ENCODE results near the gene PFKL.
"Not testable (repeated sequence)": the region's sequence is repeated elsewhere in the genome, so short reads cannot be mapped to it uniquely, and the experiment has no call there.

The PFKL gene

DNA sequence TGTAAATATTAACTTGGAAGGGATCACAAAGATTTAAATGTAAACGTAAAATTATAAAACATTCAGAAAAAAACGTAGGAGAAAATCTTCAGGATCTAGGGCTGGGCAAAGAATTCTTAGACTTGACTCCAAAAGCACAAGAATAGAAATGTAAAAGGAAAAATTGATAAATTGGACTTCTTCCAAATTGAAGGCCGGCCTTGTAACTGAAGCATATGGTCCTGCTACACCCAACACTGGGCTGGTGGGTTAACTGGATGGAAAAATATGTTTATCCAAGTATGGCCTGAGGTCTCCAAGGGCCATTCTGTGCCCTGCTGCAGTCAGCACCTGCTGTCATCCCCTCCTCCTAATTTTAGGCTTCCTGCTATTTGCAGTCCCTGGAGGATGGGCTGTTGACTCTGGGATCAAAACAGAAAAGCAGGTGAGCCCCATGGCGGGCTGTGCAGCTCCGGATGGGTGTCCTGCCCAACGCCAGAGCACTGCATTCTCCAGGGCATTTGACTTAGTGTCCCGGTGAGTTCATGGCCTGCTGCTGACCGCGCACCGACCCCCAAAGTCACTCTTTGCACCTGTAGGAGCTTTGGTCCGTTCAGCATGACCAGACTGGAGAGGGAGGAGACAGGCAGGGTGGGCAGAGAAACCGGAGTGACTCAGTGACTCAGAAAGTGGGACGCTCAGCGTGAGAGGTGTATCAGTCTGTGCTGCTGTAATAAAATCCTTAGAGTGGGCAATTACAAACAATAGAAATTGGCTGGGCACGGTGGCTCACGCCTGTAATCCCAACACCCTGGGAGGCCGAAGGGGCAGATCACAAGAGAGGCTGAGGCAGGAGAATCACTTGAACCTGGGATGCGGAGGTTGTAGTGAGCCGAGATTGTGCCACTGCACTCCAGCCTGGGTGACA is 20.2 kb upstream of the PFKL start:
- no peak for DNase-seq

- DNase-seq: no peak
These were observed 18.1 kb upstream of the PFKL start for GRCh38 chr21:44281801-44282200.

DNA sequence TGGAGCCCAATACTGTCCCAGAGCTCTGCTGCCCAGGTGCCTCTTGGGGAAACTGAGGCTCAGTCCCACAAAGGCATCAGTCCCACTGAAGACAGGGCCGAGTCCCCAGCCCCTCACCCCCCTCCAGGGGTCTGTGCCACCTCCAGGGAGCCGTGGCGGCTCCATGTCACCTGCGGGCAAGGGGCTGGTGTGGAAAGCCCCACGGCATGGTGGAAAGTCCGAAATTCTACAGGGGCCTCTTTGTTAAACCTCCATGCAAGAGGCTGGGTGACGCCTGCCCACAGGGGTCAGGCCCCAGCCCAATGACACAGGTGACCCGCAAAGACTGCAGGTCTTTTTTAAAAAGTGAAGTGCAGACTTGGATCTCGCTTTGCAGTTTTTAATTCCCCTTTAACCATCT is 17.5 kb upstream of the PFKL start:
- no peak for DNase-seq

GRCh38 chr21:44283211-44283785 is 16.6 kb upstream of the PFKL start:
- not testable (repeated sequence) for DNase-seq

DNA sequence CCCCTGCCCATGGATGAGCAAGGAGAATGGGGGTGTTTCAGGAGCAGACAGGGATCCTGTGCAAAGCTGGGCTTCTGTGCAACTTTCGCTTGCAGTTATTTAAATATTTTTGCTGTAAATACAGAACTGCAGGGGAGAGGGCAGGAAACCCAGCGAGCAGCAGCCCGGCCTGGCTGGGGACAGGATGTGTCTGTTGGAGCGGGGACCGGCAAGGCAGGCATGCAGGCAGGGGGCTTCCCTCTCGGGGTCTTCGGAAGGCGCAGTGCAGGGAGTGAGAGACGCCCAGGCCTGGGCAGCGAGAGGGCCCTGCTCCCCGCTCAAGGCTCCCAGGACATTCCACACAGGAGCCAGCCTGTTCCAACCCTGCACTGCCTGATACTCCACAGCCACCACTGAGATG is 15.9 kb upstream of the PFKL start:
- no peak for DNase-seq

DNA sequence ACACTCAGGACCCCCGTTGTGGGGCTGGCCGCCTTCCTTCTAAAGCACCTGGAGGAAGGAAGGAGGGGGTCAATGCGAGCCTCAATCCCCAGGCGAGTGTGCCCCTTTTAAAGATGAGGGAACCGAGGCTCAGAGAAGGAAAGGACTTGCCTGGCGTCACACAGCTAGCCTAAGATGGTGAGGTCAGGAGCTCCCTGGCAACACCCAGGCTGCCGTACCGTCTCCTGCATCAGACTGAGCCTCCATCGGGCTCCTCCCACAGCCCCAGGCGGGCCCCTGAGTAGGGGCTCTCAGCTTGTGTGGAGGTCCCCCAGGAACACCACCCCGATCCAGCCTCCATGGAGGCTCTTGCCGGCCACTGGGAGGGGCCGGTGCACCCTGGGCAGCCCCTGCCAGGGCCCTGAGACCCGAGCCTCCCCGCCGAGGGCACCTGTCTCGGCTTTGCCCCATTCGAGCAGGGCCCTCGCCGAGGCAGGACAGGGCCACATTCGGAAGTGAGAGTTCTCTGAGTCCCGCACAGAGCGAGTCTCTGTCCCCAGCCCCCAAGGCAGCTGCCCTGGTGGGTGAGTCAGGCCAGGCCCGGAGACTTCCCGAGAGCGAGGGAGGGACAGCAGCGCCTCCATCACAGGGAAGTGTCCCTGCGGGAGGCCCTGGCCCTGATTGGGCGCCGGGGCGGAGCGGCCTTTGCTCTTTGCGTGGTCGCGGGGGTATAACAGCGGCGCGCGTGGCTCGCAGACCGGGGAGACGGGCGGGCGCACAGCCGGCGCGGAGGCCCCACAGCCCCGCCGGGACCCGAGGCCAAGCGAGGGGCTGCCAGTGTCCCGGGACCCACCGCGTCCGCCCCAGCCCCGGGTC is 14.5 kb upstream of the PFKL start, which contains the start of gene AIRE:
Gene AIRE, plus strand, starts transcription at position 739 of the 855 bp plus-strand sequence. CDS start 131 bp downstream, outside the sequence.
- peak; percentile 48 for DNase-seq

DNA sequence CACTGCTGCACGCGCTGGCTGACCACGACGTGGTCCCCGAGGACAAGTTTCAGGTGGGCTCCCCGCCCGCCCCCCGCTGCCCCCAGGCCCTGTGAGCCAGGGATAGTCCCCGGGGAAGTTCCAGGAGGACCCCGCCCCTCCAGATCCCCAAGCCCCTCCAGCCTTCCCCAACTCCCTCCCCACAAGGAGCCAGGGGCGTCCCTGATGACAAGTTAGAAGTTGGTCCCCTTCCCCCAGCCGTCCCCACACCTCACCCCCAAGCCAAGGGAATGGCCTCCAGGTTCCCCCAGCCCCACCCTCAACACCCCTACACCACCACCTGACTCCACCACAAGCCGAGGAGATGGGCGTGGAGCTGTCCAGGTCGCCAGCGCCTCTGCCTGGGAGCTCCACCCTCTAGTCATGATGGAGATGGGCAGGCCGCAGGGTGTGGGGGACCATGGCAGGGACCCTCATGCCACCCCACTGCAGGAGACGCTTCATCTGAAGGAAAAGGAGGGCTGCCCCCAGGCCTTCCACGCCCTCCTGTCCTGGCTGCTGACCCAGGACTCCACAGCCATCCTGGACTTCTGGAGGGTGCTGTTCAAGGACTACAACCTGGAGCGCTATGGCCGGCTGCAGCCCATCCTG is 13.7 kb upstream of the PFKL start:
- DNase-seq: no peak

- DNase-seq: no peak
These were observed 12.9 kb upstream of the PFKL start for GRCh38 chr21:44286716-44287632.

DNA sequence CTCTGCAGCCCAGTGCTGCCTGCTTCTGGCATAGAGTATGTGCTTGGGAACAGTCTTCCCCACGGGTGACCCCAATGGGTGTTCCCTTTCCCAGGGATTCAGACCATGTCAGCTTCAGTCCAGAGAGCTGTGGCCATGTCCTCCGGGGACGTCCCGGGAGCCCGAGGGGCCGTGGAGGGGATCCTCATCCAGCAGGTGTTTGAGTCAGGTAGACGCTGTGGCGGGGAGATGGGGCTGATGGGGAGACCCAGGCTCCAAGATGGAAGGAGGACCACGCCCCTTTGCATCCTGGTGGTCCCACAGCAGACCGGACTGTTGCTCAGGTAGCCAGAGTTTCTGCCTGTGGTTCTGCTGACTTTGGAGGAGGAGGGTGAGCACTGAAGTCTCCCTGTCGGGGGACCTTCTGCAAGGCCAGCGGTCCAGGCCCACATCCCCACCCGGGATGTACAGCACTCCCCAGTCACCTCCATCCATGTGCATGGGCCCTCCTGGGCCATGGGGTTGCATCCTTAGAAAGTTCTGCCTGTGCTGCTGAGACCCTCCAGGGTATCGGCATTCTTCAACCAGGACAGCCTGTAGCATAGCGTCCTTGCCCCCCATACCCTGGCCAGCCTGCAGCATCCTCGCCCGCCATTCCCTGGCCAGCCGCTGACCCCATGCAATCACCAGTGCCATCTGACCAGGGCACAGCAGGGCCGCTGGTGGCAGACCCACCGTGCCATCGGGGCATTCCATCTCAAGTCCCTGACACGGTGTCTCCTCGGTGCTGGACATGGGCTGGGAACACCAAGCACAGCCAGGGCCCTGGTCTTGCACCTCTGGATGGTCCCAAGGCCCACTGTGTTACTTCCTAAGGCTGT is 11.4 kb upstream of the PFKL start:
- DNase-seq: no peak

DNA sequence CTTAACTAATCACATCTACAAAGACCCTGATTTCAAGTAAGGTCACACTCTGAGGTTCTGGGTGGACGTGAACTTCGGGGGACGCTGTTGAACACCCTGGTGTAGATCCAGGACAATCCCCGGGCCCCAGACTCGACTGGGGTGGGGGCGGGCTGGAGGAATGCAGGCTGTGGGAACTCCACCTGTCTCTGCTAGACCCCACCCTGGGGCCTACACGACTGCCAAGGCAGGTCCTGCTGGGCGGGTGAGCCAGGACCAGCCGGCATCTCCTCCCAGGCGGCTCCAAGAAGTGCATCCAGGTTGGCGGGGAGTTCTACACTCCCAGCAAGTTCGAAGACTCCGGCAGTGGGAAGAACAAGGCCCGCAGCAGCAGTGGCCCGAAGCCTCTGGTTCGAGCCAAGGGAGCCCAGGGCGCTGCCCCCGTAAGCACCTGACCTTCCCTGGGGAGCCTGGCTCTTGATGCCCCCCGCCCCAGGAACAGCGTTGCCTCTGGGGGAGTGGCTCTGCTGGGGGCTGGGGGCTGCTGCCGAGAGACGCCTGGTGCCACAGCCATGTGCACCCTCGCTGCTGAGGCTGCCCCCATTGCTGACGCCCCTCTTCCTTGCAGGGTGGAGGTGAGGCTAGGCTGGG is 10.4 kb upstream of the PFKL start:
- no peak for DNase-seq

DNA sequence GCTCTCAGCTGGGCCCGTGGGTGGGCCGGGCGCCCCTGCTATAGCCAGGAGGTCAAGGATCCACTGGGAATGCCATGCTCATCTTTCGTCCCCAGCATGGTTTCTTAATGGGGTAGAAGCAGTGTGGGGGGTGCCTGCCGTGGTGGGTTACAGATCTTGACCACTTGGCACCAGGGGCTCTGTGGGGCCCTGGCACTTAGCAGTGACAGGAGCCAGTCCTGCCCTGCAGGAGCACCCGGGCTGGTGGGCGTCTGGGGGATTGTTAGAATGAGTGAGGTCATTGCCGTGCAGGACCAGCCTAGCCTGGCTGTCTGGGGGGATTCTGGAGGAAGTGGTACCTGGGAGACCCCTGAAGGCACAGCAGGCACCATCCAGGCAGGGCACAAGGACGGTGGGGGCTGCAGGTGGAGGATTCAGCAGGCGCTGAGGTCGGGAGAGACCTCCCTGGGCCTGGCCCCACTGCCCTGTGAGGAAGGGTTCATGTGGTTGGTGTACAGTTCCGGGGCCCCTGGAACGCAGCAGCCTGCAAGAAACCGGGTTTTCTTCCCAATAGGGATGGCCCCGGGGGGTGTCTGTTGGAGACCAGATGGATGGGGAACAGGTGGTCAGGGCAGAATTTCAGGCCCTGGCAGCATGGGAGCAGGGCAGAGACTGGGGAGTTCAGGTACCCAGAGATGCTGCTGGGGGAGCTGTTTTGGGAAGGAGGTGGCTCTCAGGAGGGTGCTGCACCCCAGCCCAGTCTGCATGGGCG is 9.4 kb upstream of the PFKL start:
- DNase-seq: no peak

GRCh38 chr21:44291078-44291935 is 8.5 kb upstream of the PFKL start:
- DNase-seq: no peak

- DNase-seq: no peak
These were observed 7.7 kb upstream of the PFKL start for GRCh38 chr21:44291936-44292811.

- DNase-seq: no peak
These were observed 7.0 kb upstream of the PFKL start for GRCh38 chr21:44292812-44293195.

DNA sequence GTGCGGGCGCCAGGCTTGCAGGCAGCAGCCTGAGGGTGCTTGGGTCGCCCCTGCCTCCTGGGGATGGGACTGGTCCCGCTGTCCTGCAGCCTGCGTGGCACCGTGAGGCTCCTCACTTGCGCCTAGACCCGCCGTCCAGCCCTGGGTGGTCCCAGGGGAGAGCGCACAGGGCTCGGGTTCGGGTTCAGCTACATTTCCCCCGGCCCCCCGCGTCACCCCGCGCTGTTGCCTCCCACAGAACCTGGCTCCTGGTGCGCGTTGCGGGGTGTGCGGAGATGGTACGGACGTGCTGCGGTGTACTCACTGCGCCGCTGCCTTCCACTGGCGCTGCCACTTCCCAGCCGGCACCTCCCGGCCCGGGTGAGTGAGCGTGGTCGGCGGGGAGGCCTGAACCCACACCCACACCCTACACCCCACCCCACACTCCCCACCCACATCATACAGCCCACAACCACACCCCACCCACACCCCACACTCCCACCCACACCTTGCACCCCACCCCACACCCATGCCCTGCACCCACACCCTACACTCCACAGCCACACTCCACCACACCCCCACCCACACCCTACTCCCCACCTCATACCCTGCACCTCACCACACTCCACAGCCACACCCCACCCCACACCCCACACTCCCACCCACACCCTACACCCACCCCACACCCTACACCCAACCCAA is 6.2 kb upstream of the PFKL start:
- no peak for DNase-seq

DNA sequence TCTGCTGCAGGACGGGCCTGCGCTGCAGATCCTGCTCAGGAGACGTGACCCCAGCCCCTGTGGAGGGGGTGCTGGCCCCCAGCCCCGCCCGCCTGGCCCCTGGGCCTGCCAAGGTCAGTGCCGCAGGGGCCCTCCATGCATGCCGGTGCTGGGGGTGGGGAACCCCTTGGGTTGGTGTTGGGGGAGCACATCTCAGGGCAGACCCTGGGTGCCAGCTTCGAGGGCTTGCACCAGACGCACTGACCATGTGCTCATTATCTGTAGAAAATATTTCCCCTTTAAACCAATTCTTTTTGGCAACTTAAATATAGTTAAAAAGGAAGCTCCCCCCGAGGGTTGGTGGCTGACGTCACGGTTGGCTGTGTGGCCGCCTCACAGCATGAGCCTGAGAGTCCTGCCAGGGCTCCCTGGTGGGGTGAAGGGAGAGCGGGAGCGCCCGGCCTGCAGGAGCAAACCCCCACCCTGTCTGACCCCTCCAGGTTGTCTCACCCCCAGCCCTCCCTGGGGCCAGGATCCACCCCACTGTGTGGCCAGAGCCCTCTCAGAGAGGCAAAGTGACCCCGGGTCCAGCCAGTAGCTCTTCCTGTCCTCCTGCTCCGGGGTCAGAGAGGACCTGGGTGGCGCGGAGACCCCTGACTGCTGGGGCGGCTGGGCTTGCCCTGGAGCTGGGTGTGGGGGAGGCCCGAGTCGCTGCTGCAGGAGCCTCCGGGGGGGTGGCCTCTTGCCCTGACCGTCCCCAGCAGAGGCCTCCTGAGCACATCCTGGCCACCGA is 5.3 kb upstream of the PFKL start:
- DNase-seq: peak; percentile 37

All from fibroblast of skin of right quadriceps (primary cell).